WTC11 (cell line): ENCODE results near the gene PNMA8B. TPM values are rescaled to one million over a fixed set of nuclear protein-coding genes. Genes with fewer than 3 reads are reported as not detected.
A peak's percentile ranks its signal among the peaks of the same experiment; 100 is the strongest.

ENCODE experiments used
- ATAC-seq: fragments of 200-7000 bp; cut with Tn5 transposase; 2 replicates; pipeline ENCODE4 v1.10.0; 2021; ENCODE audit warnings: mild to moderate bottlenecking, moderate library complexity
- CTCF ChIA-PET: fragments of 300-600 bp; sonication (Branson Sonifier 250); formaldehyde crosslinking; loops from one replicate; lab custom pipeline; 2021; ENCODE audit warnings: antibody characterized with exemption; lab: Charles Lee
- POLR2A ChIA-PET: fragments of 350-600 bp; sonication (Branson Sonifier 250); formaldehyde crosslinking; loops from one replicate; lab custom pipeline; 2021; ENCODE audit warnings: antibody characterized with exemption; lab: Charles Lee
- DNase-seq: peaks from one replicate; pipeline ENCODE4 v3.0.0; 2021; ENCODE audit warnings: low spot score
- H3K27ac Mint-ChIP-seq: 2 replicates; pipeline ENCODE4 v1.8.0; 2021; ENCODE audit warnings: mixed read lengths
- H3K27me3 Mint-ChIP-seq: 2 replicates; pipeline ENCODE4 v1.8.0; 2021; ENCODE audit warnings: low read depth, mild to moderate bottlenecking, moderate library complexity, mixed read lengths
- H3K36me3 Mint-ChIP-seq: 2 replicates; pipeline ENCODE4 v1.8.0; 2021; ENCODE audit warnings: mixed read lengths
- H3K4me1 Mint-ChIP-seq: 2 replicates; pipeline ENCODE4 v1.8.0; 2022; ENCODE audit warnings: mixed read lengths
- H3K4me3 Mint-ChIP-seq: 2 replicates; pipeline ENCODE4 v1.8.0; 2021; ENCODE audit warnings: mild to moderate bottlenecking, moderate library complexity, mixed read lengths
- H3K9me3 Mint-ChIP-seq: 2 replicates; pipeline ENCODE4 v1.8.0; 2021; ENCODE audit warnings: mixed read lengths
- ATF1 ChIP-seq: sonication (generic); formaldehyde crosslinking; IDR thresholded peaks from 2 replicates; pipeline ENCODE4 v1.8.1; 2023; ENCODE audit warnings: mild to moderate bottlenecking, moderate library complexity, missing genetic modification reagents
- ATF6 ChIP-seq: sonication (generic); formaldehyde crosslinking; IDR thresholded peaks from 2 replicates; pipeline ENCODE4 v1.8.1; 2023; ENCODE audit warnings: mild to moderate bottlenecking, missing genetic modification reagents
- CDX4 ChIP-seq: fragments of 250-450 bp; sonication (Bioruptor Pico); IDR thresholded peaks from 2 replicates; pipeline ENCODE4 v1.9.0; 2021; ENCODE audit warnings: moderate library complexity, mild to moderate bottlenecking, inconsistent platforms, borderline replicate concordance
- E2F1 ChIP-seq: sonication (generic); formaldehyde crosslinking; IDR thresholded peaks from 2 replicates; pipeline ENCODE4 v1.8.0; 2022; ENCODE audit warnings: mild to moderate bottlenecking, missing genetic modification reagents
- ETV6 ChIP-seq: sonication (generic); formaldehyde crosslinking; IDR thresholded peaks from 2 replicates; pipeline ENCODE4 v1.8.1; 2022; ENCODE audit warnings: mild to moderate bottlenecking, missing genetic modification reagents
- FOXK1 ChIP-seq: sonication (generic); formaldehyde crosslinking; IDR thresholded peaks from 2 replicates; pipeline ENCODE4 v1.8.0; 2022; ENCODE audit warnings: mild to moderate bottlenecking, moderate library complexity, missing genetic modification reagents
- FOXP1 ChIP-seq: sonication (generic); formaldehyde crosslinking; IDR thresholded peaks from 2 replicates; pipeline ENCODE4 v1.8.0; 2022; ENCODE audit warnings: missing genetic modification reagents, mild to moderate bottlenecking, moderate library complexity, borderline replicate concordance
- GTF2I ChIP-seq: fragments of 250-450 bp; sonication (Bioruptor Pico); conservative IDR thresholded peaks from 2 replicates; pipeline ENCODE4 v1.4.0; 2021; ENCODE audit warnings: mild to moderate bottlenecking
- HMGA2 ChIP-seq: fragments of 250-450 bp; sonication (Bioruptor Pico); IDR thresholded peaks from 2 replicates; pipeline ENCODE4 v1.4.0; 2021; ENCODE audit warnings: mild to moderate bottlenecking, moderate library complexity
- HMGXB4 ChIP-seq: sonication (generic); formaldehyde crosslinking; IDR thresholded peaks from 2 replicates; pipeline ENCODE4 v1.8.1; 2023; ENCODE audit warnings: mild to moderate bottlenecking, moderate library complexity, missing genetic modification reagents
- IRF1 ChIP-seq: sonication (generic); formaldehyde crosslinking; IDR thresholded peaks from 2 replicates; pipeline ENCODE4 v1.8.0; 2023; ENCODE audit warnings: missing genetic modification reagents
- PREB ChIP-seq: sonication (generic); formaldehyde crosslinking; IDR thresholded peaks from 2 replicates; pipeline ENCODE4 v1.8.1; 2022; ENCODE audit warnings: mild to moderate bottlenecking, missing genetic modification reagents, moderate library complexity, borderline replicate concordance
- SP1 ChIP-seq: sonication (generic); formaldehyde crosslinking; conservative IDR thresholded peaks from 2 replicates; pipeline ENCODE4 v1.8.1; 2022; ENCODE audit warnings: missing genetic modification reagents
- TEAD1 ChIP-seq: sonication (generic); formaldehyde crosslinking; IDR thresholded peaks from 2 replicates; pipeline ENCODE4 v1.8.0; 2022; ENCODE audit warnings: mild to moderate bottlenecking, missing genetic modification reagents
- TEAD4 ChIP-seq: sonication (generic); formaldehyde crosslinking; IDR thresholded peaks from 2 replicates; pipeline ENCODE4 v1.8.0; 2022; ENCODE audit warnings: mild to moderate bottlenecking, missing genetic modification reagents
- TP53 ChIP-seq: sonication (generic); formaldehyde crosslinking; IDR thresholded peaks from 2 replicates; pipeline ENCODE4 v1.8.1; 2023; ENCODE audit warnings: mild to moderate bottlenecking, missing genetic modification reagents
- USF2 ChIP-seq: sonication (generic); formaldehyde crosslinking; IDR thresholded peaks from 2 replicates; pipeline ENCODE4 v1.8.1; 2023; ENCODE audit warnings: mild to moderate bottlenecking, missing genetic modification reagents, moderate library complexity
- ZMAT4 ChIP-seq: fragments of 250-450 bp; sonication (Bioruptor Pico); IDR thresholded peaks from 2 replicates; pipeline ENCODE4 v1.9.0; 2021; ENCODE audit warnings: mild to moderate bottlenecking
- ZNF219 ChIP-seq: sonication (generic); formaldehyde crosslinking; IDR thresholded peaks from 2 replicates; pipeline ENCODE4 v1.8.0; 2023; ENCODE audit warnings: missing genetic modification reagents, mild to moderate bottlenecking, borderline replicate concordance
- ZNF263 ChIP-seq: sonication (generic); formaldehyde crosslinking; IDR thresholded peaks from 2 replicates; pipeline ENCODE4 v1.8.1; 2022; ENCODE audit warnings: low read depth, mild to moderate bottlenecking, moderate library complexity, missing genetic modification reagents
- ZNF317 ChIP-seq: sonication (generic); formaldehyde crosslinking; IDR thresholded peaks from 2 replicates; pipeline ENCODE4 v1.8.1; 2023; ENCODE audit warnings: low read depth, mild to moderate bottlenecking, moderate library complexity, missing genetic modification reagents, borderline replicate concordance
- ZNF512 ChIP-seq: sonication (generic); formaldehyde crosslinking; IDR thresholded peaks from 2 replicates; pipeline ENCODE4 v1.8.1; 2022; ENCODE audit warnings: missing genetic modification reagents, borderline replicate concordance
- total RNA-seq: library from RNA; stranded (reverse); gene quantifications from 3 replicates; pipeline ENCODE4 v1.2.3, GENCODE V29; 2021

Gene PNMA8B
- total RNA-seq, 1 experiment from 2014 or later = 2.8 TPM

- Mint-ChIP-seq H3K36me3 (0 out of 2 replicates have a peak, but pooled peaks cover 2% of the 10 kb centered on the region), H3K27me3 (peaks cover 94% of the 10 kb centered on the region), H3K9me3 (no peaks in the 10 kb centered on the region), H3K4me1 (peaks cover 47% of the 10 kb centered on the region), H3K27ac (no peak overlapping the region), H3K4me3 (no peak overlapping the region)
- TF ChIP-seq GTF2I = 0 out of 2 replicates have a peak, but pooled peaks have one; percentile 4
- TF ChIP-seq ZNF263 = no peak
- POLR2A ChIA-PET = no interaction called here
- CTCF ChIA-PET = interaction anchor here (0.6 to 5.4 kb wide), 14 partner anchors 17 to 210 kb away, joined by 3 to 71 read pairs (median 4); no protein-coding TSS in a partner anchor
- no peak for DNase-seq
- ATAC-seq = no peak
Measured at GRCh38 chr19:46490774-46491173, 4.9 kb downstream of the PNMA8B start.

- Mint-ChIP-seq H3K4me1 (peaks cover 45% of the 10 kb centered on the region), H3K9me3 (no peaks in the 10 kb centered on the region), H3K27ac (no peak overlapping the region), H3K36me3 (0 out of 2 replicates have a peak, but pooled peaks cover 1% of the 10 kb centered on the region), H3K4me3 (peak overlapping the region; percentile 76), H3K27me3 (peaks cover 87% of the 10 kb centered on the region)
- DNase-seq = peak; percentile 55
- peak; percentile 24 for ATAC-seq
- CTCF ChIA-PET = interaction anchor here (0.6 to 5.4 kb wide), 19 partner anchors 18 to 625 kb away, joined by 3 to 71 read pairs (median 4); partner anchors contain the start of gene FOXA3
- POLR2A ChIA-PET = interaction anchor here (0.6 to 1.0 kb wide), 2 partner anchors 44 to 86 kb away, joined by 3 read pairs; no protein-coding TSS in a partner anchor
- TF ChIP-seq E2F1 (CRISPR knock-in tag) = no peak
- TF ChIP-seq ATF6 = no peak
- TF ChIP-seq ZNF317 (CRISPR knock-in tag) = no peak
- no peak; the same call in 1 of the 2 replicates for TF ChIP-seq HMGXB4 (CRISPR knock-in tag)
- peak; percentile 55; the same call in 1 of the 2 replicates for TF ChIP-seq FOXP1 (CRISPR knock-in tag)
- TF ChIP-seq ETV6 = peak; percentile 81
- TF ChIP-seq TEAD1 (CRISPR knock-in tag) = peak; percentile 26; the same call in 1 of the 2 replicates
- TF ChIP-seq SP1 (CRISPR knock-in tag) = no peak
- 0 out of 2 replicates have a peak, but pooled peaks have one; percentile 43 for TF ChIP-seq TP53
- no peak for TF ChIP-seq CDX4 (CRISPR knock-in tag)
- TF ChIP-seq HMGA2 (CRISPR knock-in tag) = no peak
- TF ChIP-seq IRF1 (CRISPR knock-in tag) = peak; percentile 22; the same call in 1 of the 2 replicates
- TF ChIP-seq USF2 = no peak
- no peak for TF ChIP-seq TEAD4
- no peak for TF ChIP-seq ZMAT4 (CRISPR knock-in tag)
- TF ChIP-seq PREB = no peak
- no peak for TF ChIP-seq ZNF512
- no peak for TF ChIP-seq ZNF219
- TF ChIP-seq ATF1 (CRISPR knock-in tag) = no peak
- peak; percentile 65; the same call in 1 of the 2 replicates for TF ChIP-seq FOXK1 (CRISPR knock-in tag)
Measured at GRCh38 chr19:46489445-46490272, 6.0 kb downstream of the PNMA8B start.
